B cell (primary cell): ENCODE measurements around the gene GNG7. TPM values are rescaled to one million over a fixed set of nuclear protein-coding genes. Genes with fewer than 3 reads are reported as not detected.

Source experiments
- ATAC-seq: fragments of 200-7000 bp; cut with Tn5 transposase; one replicate; pipeline ENCODE4 v1.10.0; 2021; ENCODE audit warnings: low read depth, mild to moderate bottlenecking, moderate number of reproducible peaks, moderate library complexity
- CTCF ChIA-PET: fragments of 350-600 bp; sonication (Branson Sonifier 250); formaldehyde crosslinking; loops from one replicate; lab custom pipeline; 2021; ENCODE audit warnings: antibody characterized with exemption, inconsistent platforms; lab: Charles Lee
- POLR2A ChIA-PET: fragments of 350-600 bp; sonication (Branson Sonifier 250); formaldehyde crosslinking; loops from one replicate; lab custom pipeline; 2021; ENCODE audit warnings: antibody characterized with exemption; lab: Charles Lee
- DNase-seq: peaks from one replicate; pipeline ENCODE4 v3.0.0; 2013
- H2AFZ ChIP-seq: 2 replicates; pipeline ENCODE4 v1.6.1; 2012; ENCODE audit warnings: mild to moderate bottlenecking, low read depth, low read length; ENCODE audit not compliant: insufficient read depth, poor library complexity, severe bottlenecking
- H3K27ac ChIP-seq, 2 donors: 1 replicate in 1 of 2; 2 replicates in 1 of 2; pipeline ENCODE4 v1.5.1; 2012 to 2013; ENCODE audit warnings: low read length in 2 of 2, mild to moderate bottlenecking in 2 of 2, moderate library complexity in 1 of 2
- H3K27me3 ChIP-seq, 4 experiments: fragments of 200-600 bp in 1 of 4; sonication (generic) in 1 of 4; replicated peaks in 1 of 4; 1 replicate in 2 of 4; 2 replicates in 2 of 4; pipeline versions ENCODE4 v1.6.1 to v1.7.0; 2013 to 2016; ENCODE audit warnings: low read length in 3 of 4, mild to moderate bottlenecking in 2 of 4, mixed read lengths in 1 of 4, moderate library complexity in 1 of 4; ENCODE audit not compliant: insufficient read depth in 4 of 4, control insufficient read depth in 3 of 4; ENCODE audit errors: control extremely low read depth in 1 of 4
- H3K36me3 ChIP-seq, 2 experiments: replicated peaks in 1 of 2; 1 replicate in 1 of 2; 2 replicates in 1 of 2; pipeline versions ENCODE4 v1.6.1 to v1.7.1; 2013; ENCODE audit warnings: low read length in 1 of 2; ENCODE audit not compliant: insufficient read depth in 2 of 2, control insufficient read depth in 1 of 2; ENCODE audit errors: control extremely low read depth in 1 of 2, extremely low read depth in 1 of 2
- H3K4me1 ChIP-seq, 2 donors: fragments of 200-600 bp in 1 of 2; sonication (generic) in 1 of 2; 1 replicate in 1 of 2; 2 replicates in 1 of 2; pipeline versions ENCODE4 v1.5.1 to v1.6.1; 2013 to 2017; ENCODE audit warnings: low read length in 2 of 2; ENCODE audit not compliant: control insufficient read depth in 2 of 2, insufficient read depth in 2 of 2
- H3K4me2 ChIP-seq: replicated peaks from 2 replicates; pipeline ENCODE3; 2012; ENCODE audit warnings: mild to moderate bottlenecking, low read depth, low read length; ENCODE audit not compliant: poor library complexity, severe bottlenecking
- H3K4me3 ChIP-seq, 5 experiments: fragments of 200-600 bp in 1 of 5; sonication (generic) in 1 of 5; 1 replicate in 3 of 5; 2 replicates in 2 of 5; pipeline versions ENCODE4 v1.5.1 to v1.7.0; 2011 to 2016; ENCODE audit warnings: low read length in 4 of 5, mild to moderate bottlenecking in 4 of 5, low read depth in 2 of 5, control low read depth in 1 of 5, moderate library complexity in 1 of 5; ENCODE audit not compliant: insufficient read depth in 1 of 5; ENCODE audit errors: control extremely low read depth in 1 of 5, extremely low read depth in 1 of 5
- H3K79me2 ChIP-seq: fragments of 200-600 bp; sonication (generic); one replicate; pipeline ENCODE4 v1.6.0; 2016; ENCODE audit warnings: low read length; ENCODE audit not compliant: control insufficient read depth, insufficient read depth
- H3K9ac ChIP-seq: fragments of 200-600 bp; sonication (generic); 2 replicates; pipeline ENCODE4 v1.6.1; 2017; ENCODE audit warnings: mild to moderate bottlenecking, low read length, moderate library complexity
- H3K9me3 ChIP-seq, 3 donors: one replicate each; pipeline versions ENCODE4 v1.6.1 to v1.7.1; 2013; ENCODE audit warnings: low read length in 2 of 3; ENCODE audit not compliant: control insufficient read depth in 2 of 3, insufficient read depth in 1 of 3; ENCODE audit errors: control extremely low read depth in 1 of 3
- H4K20me1 ChIP-seq: 2 replicates; pipeline ENCODE4 v1.6.0; 2012; ENCODE audit warnings: mild to moderate bottlenecking, low read length; ENCODE audit not compliant: insufficient read depth, control insufficient read depth, poor library complexity, severe bottlenecking
- H3K27ac Mint-ChIP-seq: one replicate; pipeline ENCODE4 v1.8.0; 2021; ENCODE audit warnings: mixed read lengths
- H3K27me3 Mint-ChIP-seq: one replicate; pipeline ENCODE4 v1.8.0; 2021; ENCODE audit warnings: mixed read lengths
- H3K4me1 Mint-ChIP-seq: one replicate; pipeline ENCODE4 v1.8.0; 2021; ENCODE audit warnings: mixed read lengths
- H3K4me3 Mint-ChIP-seq: one replicate; pipeline ENCODE4 v1.8.0; 2021; ENCODE audit warnings: mixed read lengths
- H3K9me3 Mint-ChIP-seq: one replicate; pipeline ENCODE4 v1.8.0; 2022; ENCODE audit warnings: mixed read lengths; ENCODE audit not compliant: insufficient read depth
- CTCF ChIP-seq: fragments of 200-600 bp; IDR thresholded peaks from one replicate; pipeline ENCODE4 v1.8.0; 2022; ENCODE audit warnings: antibody characterized with exemption, mild to moderate bottlenecking
- EZH2 ChIP-seq: IDR thresholded peaks from 2 replicates; pipeline ENCODE4 v1.6.1; 2012; ENCODE audit warnings: borderline replicate concordance, low read depth, mild to moderate bottlenecking, moderate library complexity, low read length; ENCODE audit not compliant: insufficient read depth, poor library complexity, severe bottlenecking
- WGBS: methylation state at CpG from one replicate; pipeline ENCODE4 v1.1.5; 2013; ENCODE audit warnings: missing lambda C conversion rate; ENCODE audit not compliant: insufficient coverage; 5-methylcytosine and 5-hydroxymethylcytosine counted together
- intact Hi-C: fragments of 100-400 bp; cut with micrococcal nuclease; formaldehyde crosslinking; loops from one replicate; pipeline ENCODE4 v1.10.0; 2022
- polyA plus RNA-seq: library from polyadenylated mRNA; depleted of rRNA; stranded (reverse); fragments of >200 nt; gene quantifications from 2 replicates; pipeline ENCODE4 v1.2.3, GENCODE V29; 2012
- total RNA-seq, 2 donors: library from RNA; stranded (reverse); fragments of 120-200 nt in 1 of 2; gene quantifications; 1 replicate in 1 of 2; 2 replicates in 1 of 2; pipeline versions ENCODE4 v1.2.3 to v1.2.4, GENCODE V29; 2013 to 2022

Gene GNG7
- total and polyA plus RNA-seq, 2 donors (not counting 1 experiment from before 2014, with no cell fraction given) = 76.3 to 153 TPM

DNA sequence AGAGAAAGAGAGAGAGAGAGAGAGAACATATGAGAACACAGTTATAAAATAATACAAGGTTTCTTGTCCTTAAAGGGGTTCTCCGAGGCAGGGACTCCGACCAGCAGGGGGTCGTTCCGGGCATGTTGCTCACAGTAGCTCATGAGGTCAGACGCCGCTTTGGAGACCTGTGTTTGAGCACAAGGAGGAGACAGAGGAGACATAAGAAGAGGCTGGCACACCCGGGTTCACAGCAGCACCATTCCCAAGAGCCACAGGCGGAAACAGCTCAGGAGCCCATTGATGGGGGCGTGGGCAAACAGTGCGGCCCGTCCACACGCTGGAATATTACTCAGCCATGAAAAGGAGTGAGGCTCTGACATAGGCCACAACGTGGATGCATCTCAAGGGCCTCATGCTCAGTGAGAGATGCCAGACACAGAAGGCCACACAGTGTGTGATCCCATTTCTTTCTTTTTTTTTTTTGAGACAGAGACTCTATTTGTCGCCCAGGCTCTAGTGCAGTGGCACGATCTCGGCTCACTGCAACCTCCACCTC, 187.4 kb downstream of the GNG7 start:
- peaks cover 0 to 7% (median 0%) of the 10 kb centered on the region in 3 donors for H3K9me3 ChIP-seq
- 95% methylated on average over 14 of the region's 16 CpGs for WGBS
- H3K36me3 ChIP-seq = peaks cover 0 to 37% of the 10 kb centered on the region in 2 experiments
- TF ChIP-seq EZH2 (no peak), CTCF (no peak)
- H3K79me2 ChIP-seq = peaks cover 9% of the 10 kb centered on the region
- peaks cover 0 to 9% of the 10 kb centered on the region in 2 donors for H3K4me1 ChIP-seq
- intact Hi-C loops = loop anchor here (10.0 kb wide), 1 partner anchor 850 kb away; the partner anchor contains the start of gene NFIC
- no peak overlapping the region for H3K4me2 ChIP-seq
- ChIA-PET CTCF (interaction anchor here (1.3 kb wide), 1 partner anchor 96 kb away, joined by 4 read pairs; no protein-coding TSS in a partner anchor), POLR2A (interaction anchor here (0.5 to 0.6 kb wide), 2 partner anchors 37 to 93 kb away, joined by 3 to 9 read pairs; no protein-coding TSS in a partner anchor)
- no peak overlapping the region for H3K4me3 Mint-ChIP-seq
- H3K4me1 Mint-ChIP-seq = peaks cover 11% of the 10 kb centered on the region
- H3K9ac ChIP-seq = no peak overlapping the region
- ATAC-seq (no peak), DNase-seq (no peak)
- H3K27ac Mint-ChIP-seq = no peak overlapping the region
- H3K4me3 ChIP-seq = no peak overlapping the region
- no peak overlapping the region for H3K27ac ChIP-seq
- no peaks in the 10 kb centered on the region for H3K27me3 Mint-ChIP-seq
- H4K20me1 ChIP-seq = peaks cover 50% of the 10 kb centered on the region
- H3K9me3 Mint-ChIP-seq = no peaks in the 10 kb centered on the region
- no peak overlapping the region for H2AFZ ChIP-seq
- H3K27me3 ChIP-seq = no peaks in the 10 kb centered on the region
